ENCODE results near the gene PIGU. TPM values are rescaled to one million over a fixed set of nuclear protein-coding genes. Genes with fewer than 3 reads are reported as not detected.

The PIGU gene
- total and polyA plus RNA-seq, 2 of the 13 experiments (the other 11 are each of a cell fraction or from before 2014, with no cell fraction given) = 45.5 to 231 TPM

GRCh38 chr20:34624629-34625028 lies 52.3 kb downstream of the PIGU start:
- Histone ChIP-seq H3K9me3 (ENCODE audit: low read length) (no peaks in the 10 kb centered on the region), H3K9ac (ENCODE audit: insufficient read depth, low read depth, low read length) (no peak overlapping the region), H3K4me1 (ENCODE audit: insufficient read depth, low read length) (peaks cover 66% of the 10 kb centered on the region), H3K4me2 (ENCODE audit: low read depth, low read length) (no peak overlapping the region), H2AFZ (ENCODE audit: low read length) (no peak overlapping the region), H3K79me2 (ENCODE audit: insufficient read depth, low read length) (no peaks in the 10 kb centered on the region), H4K20me1 (ENCODE audit: insufficient read depth, low read length) (no peaks in the 10 kb centered on the region), H3K36me3 (replicated peaks in 1 of 2; ENCODE audit: control insufficient read depth in 1 of 2, insufficient read depth in 2 of 2, low read length in 2 of 2) (peaks cover 4 to 28% of the 10 kb centered on the region in 2 experiments), H3K27me3 (ENCODE audit: control insufficient read depth in 1 of 2, insufficient read depth in 2 of 2, low read length in 2 of 2) (no peaks in the 10 kb centered on the region), H3K4me3 (replicated peaks in 1 of 3; ENCODE audit: insufficient read depth in 1 of 3, low read depth in 2 of 3, low read length in 3 of 3) (no peak overlapping the region), H3K27ac (ENCODE audit: extremely low read length, insufficient read depth, low read length) (peak overlapping the region; percentile 30)
- WGBS (ENCODE audit: low lambda C conversion rate) = 75% methylated on average over 3 of the region's 3 CpGs
- no TSS peak for BruUV-seq (replicated peaks)
- POLR2A ChIA-PET = interaction anchor here (0.7 kb wide), 1 partner anchor 87 kb away, joined by 5 read pairs; no protein-coding TSS in a partner anchor
- ATAC-seq = no peak
- no peak for DNase-seq (ENCODE audit: low spot score)
- CTCF ChIA-PET (ENCODE audit: low intra/inter-chr PET ratio, low total read pairs) = no interaction called here
- FAIRE-seq = no peak
- in situ Hi-C loops (cut with HindIII; ENCODE audit: extremely low pct_ligation_motif_present, low pct_unique_long_range_greater_than_20kb) (loop anchor here (5.0 kb wide), 1 partner anchor 53 kb away; the partner anchor contains the start of gene PIGU), intact Hi-C loops (cut with micrococcal nuclease; ENCODE audit: unreplicated experiment) (loop anchor here (5.0 kb wide), 1 partner anchor 78 kb away; the partner anchor contains the start of gene TP53INP2)
- no peak for TF ChIP-seq CENPBD1 (CRISPR knock-in tag; IDR thresholded peaks at IDR 0.05; ENCODE audit: borderline replicate concordance, low read depth)
- 0 out of 2 replicates have a peak, but pooled peaks have one; percentile 51 for TF ChIP-seq ZNF547 (CRISPR knock-in tag; IDR thresholded peaks at IDR 0.05)
- no peak for TF ChIP-seq MIER2 (CRISPR knock-in tag; IDR thresholded peaks at IDR 0.05)
- 0 out of 2 replicates have a peak, but pooled peaks have one; percentile 35 for TF ChIP-seq ZNF276 (CRISPR knock-in tag; IDR thresholded peaks at IDR 0.05; ENCODE audit: low read depth)
- TF ChIP-seq ZNF513 (CRISPR knock-in tag; conservative IDR thresholded peaks at IDR 0.05) = no peak
- 0 out of 2 replicates have a peak, but pooled peaks have one; percentile 42 for TF ChIP-seq ZBTB3 (CRISPR knock-in tag; IDR thresholded peaks at IDR 0.05; ENCODE audit: borderline replicate concordance, low read depth)
- TF ChIP-seq ZMYM4 (CRISPR knock-in tag; IDR thresholded peaks at IDR 0.05) = peak; percentile 19; the same call in 1 of the 2 replicates
- TF ChIP-seq MEIS1 (CRISPR knock-in tag; IDR thresholded peaks at IDR 0.05; ENCODE audit: borderline replicate concordance) = 0 out of 2 replicates have a peak, but pooled peaks have one; percentile 36
- TF ChIP-seq HINFP (CRISPR knock-in tag; IDR thresholded peaks at IDR 0.05; ENCODE audit: low read depth) = 0 out of 2 replicates have a peak, but pooled peaks have one; percentile 59
- 0 out of 2 replicates have a peak, but pooled peaks have one; percentile 32 for TF ChIP-seq ZNF34 (CRISPR knock-in tag; IDR thresholded peaks at IDR 0.05; ENCODE audit: borderline replicate concordance)
- TF ChIP-seq BCL3 (CRISPR knock-in tag; IDR thresholded peaks at IDR 0.05) = peak; percentile 41; the same call in 1 of the 2 replicates
- no peak for TF ChIP-seq ZNF224 (CRISPR knock-in tag; IDR thresholded peaks at IDR 0.05)
- TF ChIP-seq ZNF556 (CRISPR knock-in tag; IDR thresholded peaks at IDR 0.05; ENCODE audit: borderline replicate concordance) = 0 out of 2 replicates have a peak, but pooled peaks have one; percentile 33
- 0 out of 2 replicates have a peak, but pooled peaks have one; percentile 26 for TF ChIP-seq ZBTB37 (CRISPR knock-in tag; IDR thresholded peaks at IDR 0.05)
- no peak for TF ChIP-seq ELF1 (CRISPR knock-in tag; IDR thresholded peaks at IDR 0.05)
